ENCODE data around the gene HDAC4. TPM values are rescaled to one million over a fixed set of nuclear protein-coding genes. Genes with fewer than 3 reads are reported as not detected.

The HDAC4 gene
- polyA plus RNA-seq, 3 donors, result 11.8 to 13.0 (median 12.9) TPM

DNA sequence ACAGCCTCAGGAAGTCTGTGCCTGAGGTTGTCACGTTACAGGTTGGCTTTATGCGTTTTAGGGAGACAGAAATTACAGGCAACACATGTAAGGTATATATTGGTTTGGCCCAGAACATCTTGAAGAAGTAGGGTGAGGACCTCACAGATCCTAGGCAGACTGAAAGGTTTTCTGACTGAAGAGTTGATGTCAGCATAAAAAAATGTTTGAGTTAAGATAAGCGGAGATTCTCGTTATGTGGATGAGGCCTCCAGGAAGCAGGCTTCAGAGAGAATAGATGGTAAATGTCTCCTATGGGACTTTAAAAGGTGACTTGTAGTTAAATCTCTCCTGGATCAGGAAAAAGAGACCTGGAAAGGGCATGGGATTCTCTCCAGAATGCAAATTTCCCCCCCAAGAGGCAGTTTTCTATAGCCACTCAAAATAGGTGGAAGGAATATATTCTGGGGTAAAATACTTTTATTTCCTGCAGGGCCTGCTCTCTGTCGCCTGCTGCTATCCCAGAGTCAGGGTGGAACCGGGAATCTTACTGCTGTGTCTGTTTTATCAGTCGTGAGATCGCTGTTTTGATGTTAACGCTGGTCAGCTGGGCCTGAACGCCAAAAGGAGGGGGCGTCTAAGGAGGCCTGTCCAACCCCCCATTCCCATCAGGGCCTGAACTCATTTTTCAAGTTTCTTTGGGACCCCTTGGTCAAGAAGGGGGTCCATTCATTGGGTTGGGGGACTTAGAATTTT is 171.1 kb downstream of the HDAC4 start:
- DNase-seq (ENCODE audit: low read depth in 3 of 3, low spot score in 2 of 3), result no peak

DNA sequence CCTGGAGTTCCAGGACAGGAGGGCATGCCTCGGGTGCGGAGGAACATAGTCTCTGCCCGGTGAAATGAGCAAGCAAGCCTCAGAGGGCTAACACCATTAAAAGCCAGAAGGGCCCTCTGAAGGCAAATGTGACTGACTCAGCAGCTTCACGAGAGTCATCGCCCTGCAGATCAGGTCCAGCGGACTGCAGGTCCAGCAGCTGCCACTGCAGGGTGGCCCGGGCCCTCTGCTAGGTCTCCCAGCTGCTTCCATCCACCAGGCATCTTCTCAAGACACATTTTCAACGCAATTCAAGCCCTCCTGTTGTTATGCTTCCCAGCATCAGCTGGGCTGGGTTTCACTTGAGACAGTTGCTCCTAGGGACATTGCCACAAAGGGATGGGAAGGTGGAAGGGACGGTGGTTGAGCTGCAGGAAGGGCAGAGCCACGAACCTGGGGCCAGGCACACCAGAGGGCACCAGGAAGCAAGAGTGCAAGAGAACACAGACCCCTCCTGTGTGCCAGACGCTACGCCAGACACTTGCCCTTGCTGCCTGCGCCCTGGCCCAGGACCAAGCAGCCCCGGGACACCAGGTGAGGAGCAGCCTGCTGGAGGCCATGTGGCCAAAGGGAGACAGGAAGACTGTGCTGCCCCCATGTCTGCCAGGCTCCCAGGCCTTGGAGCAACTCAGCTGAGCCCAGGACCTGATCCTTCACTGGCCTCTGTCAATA is 173.0 kb downstream of the HDAC4 start:
- DNase-seq (ENCODE audit: low read depth in 3 of 3, low spot score in 2 of 3), result no peak

DNA sequence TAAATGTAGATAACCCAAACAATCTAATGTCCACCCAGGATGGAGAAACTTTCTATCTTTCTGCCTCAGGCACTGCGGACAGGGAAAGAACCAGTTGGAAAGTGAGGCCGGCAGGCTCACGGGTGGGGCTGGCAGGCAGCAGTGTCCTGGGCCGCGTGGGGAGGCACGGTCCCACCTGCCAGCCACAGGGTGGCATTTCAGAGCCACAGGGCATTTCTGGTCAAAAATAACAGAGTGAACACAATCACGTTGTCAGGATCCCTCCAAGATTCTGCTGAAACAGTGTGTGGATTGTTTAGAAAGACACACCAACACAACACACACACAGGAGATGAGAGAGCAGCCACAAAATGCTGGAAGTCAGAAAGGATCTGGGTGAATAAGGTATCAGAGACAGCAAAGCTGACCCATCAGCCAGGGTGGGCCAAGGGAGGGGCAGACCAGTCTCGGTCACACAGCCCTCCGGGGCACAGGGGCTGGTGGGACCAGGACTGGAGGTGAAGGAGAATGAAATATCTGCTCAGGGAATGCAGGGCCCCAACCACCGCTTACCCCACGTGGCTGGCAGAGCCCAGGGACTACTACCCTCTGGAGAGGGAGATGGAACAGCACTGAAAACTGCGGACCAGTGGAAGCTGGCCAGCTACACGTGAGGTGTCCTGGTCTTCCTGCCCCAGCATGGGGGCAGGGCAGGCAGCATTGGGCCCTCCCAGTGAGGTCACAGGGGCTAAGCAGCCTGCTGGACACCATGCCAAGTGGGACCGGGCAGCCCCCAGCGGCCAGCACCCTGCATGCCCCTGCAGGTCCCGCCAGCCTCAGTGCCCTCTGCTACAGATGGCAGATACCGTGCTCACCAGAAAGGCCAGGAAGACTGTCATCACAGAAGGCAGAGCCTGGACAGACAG is 173.9 kb downstream of the HDAC4 start:
- DNase-seq (ENCODE audit: low read depth in 3 of 3, low spot score in 2 of 3), result no peak

DNA sequence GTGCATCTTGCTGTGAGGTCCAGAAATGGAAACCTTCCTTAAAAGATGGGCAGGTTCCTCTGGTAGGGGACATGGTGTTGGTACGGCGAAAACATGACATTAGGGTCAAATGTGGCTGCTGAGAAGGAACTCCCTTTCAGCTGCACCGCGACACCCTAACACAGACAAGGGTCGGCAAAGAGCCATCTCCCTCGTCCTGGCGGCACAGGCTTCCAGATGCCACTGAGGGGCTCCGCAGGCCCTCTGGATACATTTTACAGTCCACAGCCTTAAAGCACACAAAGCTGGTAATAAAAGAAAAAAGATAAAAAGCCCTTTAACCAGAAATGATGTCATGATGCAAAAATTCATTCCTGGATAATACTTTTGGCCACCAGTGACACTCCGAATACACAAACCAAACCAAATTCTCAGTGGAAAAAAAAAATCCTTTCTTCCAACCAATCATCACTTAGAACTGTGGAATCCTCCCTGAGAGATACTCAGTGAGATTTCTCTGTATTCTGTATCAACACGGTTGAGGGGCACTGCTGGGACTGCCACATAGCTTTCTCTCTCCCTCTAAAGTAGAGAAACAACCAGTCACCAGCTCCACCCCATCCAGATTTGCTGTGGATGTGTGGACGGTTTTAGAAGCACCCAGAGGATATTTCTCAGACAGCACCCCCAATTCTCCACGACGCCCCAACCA is 174.8 kb downstream of the HDAC4 start:
- DNase-seq (ENCODE audit: low read depth in 3 of 3, low spot score in 2 of 3), result no peak

DNA sequence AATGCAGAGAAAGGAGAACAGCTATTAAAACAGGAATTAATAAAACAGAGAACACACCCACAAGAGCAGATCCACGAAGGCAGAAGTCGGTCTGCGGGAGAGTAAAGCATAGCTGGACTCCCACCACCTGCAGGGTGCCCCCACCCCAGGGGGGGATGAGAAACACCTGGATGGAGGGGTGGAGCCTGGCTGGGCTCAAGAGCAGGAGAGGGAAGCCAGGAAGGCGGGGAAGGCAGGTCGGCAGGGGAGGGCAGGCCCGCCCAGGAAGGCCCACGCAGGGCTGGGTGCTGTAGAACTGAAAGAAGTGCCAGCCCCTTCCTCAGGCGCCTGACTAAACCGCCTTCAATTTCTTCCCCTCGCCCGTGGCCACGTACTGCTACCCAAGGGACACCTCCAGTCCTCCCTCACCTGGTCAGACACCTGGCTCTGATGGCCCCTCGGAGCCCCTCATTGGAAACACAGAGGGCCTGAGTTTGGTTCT is 175.4 kb downstream of the HDAC4 start:
- no peak for DNase-seq (ENCODE audit: low read depth in 3 of 3, low spot score in 2 of 3)

DNA sequence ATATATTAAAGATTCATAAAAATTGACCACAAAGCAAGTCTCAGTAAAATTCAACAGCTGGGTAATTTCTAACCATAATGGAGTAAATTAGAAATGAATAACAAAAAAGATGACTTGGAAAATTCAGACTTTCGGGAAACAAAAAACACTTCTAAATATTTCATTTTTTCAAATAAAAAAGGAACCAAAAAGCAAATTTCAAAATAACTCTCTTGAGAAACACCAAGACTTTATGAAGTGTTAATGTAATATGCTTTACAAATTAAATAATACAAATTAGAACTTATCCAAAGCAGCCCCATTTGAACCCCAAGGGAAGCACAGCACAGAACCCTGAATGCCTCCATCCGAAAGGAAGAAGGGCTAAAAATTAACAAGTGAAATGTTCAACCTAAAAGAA is 175.9 kb downstream of the HDAC4 start:
- no peak for DNase-seq (ENCODE audit: low read depth in 3 of 3, low spot score in 2 of 3)

DNA sequence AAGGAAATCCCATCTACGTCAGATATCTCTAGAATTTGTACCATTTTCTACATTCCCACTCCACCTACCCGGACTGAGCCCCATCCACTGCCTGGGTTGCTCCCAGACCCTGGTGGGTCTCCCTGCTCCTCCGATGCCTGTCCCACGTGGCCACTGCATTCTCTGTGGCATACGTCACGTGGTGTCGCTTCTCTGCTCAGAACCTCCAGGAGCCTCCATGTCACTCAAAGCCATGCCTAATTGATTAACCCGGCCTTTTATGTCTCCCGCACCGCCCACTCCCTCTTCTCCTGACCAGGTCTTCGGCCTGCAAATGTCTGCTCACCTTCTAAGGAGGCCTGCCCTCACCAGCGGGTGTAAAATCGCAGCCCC is 176.6 kb downstream of the HDAC4 start:
- no peak for DNase-seq (ENCODE audit: low read depth in 3 of 3, low spot score in 2 of 3)

DNA sequence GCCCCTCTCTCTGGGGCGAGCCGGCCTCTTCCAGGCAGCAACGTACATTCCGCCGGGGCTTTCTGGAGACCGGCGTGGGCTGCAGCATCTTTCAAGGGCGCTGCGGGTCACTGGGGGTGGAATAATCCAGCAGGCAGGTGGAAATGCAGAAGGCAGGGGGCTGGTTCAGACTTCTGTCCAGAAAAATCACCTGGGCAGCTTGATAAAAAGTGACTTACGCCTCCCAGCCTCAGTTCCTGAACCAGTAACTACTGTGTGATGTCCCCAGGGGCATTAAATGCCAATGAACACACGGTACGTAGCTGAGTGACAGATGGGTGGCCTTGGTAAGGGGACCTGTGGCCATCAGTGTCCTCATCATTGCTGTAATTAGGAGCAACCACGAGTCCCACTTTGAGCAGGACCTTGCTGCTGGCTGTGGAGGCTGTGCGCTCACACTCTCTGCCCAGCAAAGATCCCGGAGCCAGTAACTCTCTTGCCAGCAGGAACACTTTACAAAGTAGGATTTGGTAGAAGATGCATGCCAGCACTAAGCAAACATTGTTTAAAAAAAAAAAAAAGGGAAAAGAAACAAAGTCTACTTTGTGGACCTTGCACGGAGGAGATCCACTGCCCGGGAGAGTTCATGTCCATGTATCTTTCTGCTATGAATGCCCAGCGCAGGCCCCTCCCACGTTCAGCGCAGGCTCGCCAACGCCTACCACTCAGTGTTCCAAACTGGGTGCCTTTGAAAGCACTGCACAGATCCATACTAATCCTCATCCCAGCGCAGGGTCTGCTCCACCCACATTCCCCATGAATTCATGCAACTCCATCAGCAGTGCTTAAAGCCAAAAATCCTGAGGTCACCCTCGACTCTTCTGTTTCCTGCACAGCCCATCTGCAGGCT is 177.3 kb downstream of the HDAC4 start:
- DNase-seq (ENCODE audit: low read depth in 3 of 3, low spot score in 2 of 3), result no peak

DNA sequence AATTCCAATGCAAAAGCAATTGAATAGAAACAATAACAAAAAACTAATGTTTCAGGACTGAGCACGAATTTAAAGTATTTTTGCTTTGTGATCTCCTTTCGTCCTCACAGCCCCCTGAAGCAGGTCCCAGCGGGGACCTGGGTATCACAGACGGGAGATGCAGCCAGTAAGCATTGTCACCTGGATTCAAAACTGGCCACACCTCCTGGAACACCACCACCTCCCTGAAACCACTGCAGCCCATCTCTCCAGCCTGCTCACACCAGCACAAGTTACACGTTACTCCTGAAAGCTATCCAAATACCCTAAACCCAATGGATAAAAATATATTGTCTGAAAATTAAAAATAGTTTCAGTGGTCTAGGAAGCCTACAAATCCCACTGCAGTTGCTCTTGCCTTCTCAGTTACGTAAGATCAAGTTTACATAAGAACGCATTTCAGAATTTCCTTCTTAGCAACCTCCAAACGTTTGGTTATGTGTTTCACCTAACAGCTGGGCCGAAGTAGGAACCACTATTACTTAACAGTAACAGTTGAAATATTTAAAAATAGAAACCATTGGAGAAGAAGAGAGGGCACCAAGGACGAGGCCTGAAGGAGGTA is 178.0 kb downstream of the HDAC4 start:
- DNase-seq (ENCODE audit: low read depth in 3 of 3, low spot score in 2 of 3), result no peak

DNA sequence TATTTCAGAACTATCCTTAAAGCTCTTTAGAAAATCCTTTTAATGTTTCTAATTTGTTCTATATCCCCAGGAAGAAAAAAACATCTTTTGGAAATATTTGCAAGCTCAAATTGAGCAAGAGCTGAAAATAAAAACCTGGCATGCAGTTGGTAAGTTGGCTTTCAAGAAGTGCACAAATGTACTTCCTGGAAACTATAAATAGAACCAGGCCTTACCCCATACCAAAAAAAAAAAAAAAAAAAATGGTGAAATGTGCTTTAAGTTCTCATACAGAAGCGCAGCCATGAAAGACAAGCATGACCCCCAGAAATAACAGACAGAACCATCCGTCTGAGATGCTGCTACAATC is 178.5 kb downstream of the HDAC4 start:
- DNase-seq (ENCODE audit: low read depth in 3 of 3, low spot score in 2 of 3), result no peak

DNA sequence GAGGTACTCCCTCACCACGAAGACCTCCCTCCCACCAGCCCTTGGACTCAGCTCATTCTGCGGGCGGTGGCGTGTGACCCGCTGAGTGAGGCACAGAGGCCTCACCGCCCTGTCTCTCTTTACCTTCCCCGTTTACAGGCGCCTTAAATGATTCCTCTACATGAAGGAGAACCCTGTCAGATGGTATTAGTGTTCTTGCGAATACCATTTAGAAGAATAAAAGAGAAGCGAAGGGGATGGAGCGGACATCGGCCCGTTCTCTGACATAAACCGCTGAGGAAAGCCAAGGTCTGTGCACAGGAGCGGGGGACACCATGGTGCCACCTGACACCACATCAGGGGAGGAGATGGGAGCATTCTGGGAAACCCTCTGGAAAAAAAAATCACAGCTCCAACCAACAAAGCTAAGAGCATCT is 179.8 kb downstream of the HDAC4 start:
- DNase-seq (ENCODE audit: low read depth in 3 of 3, low spot score in 2 of 3), result no peak

DNA sequence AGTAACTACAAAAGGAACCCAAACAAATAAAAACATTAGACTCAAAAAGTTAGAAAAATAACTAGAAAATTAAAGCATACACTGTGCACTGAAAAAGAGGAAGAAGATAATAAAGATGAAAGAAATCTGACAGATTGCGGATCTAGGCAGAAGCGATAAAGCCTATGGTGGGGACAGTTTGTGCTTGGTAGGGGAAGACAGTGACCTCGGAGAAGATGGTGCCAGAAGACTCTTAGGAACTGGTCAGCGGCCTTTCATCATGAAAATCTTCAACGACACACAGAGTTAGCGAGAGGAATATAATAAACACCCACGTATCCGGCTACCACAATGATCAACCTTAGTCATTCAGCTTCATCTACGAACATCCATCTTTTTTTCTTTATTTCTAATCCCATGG is 180.5 kb downstream of the HDAC4 start:
- DNase-seq (ENCODE audit: low read depth in 3 of 3, low spot score in 2 of 3), result no peak

DNA sequence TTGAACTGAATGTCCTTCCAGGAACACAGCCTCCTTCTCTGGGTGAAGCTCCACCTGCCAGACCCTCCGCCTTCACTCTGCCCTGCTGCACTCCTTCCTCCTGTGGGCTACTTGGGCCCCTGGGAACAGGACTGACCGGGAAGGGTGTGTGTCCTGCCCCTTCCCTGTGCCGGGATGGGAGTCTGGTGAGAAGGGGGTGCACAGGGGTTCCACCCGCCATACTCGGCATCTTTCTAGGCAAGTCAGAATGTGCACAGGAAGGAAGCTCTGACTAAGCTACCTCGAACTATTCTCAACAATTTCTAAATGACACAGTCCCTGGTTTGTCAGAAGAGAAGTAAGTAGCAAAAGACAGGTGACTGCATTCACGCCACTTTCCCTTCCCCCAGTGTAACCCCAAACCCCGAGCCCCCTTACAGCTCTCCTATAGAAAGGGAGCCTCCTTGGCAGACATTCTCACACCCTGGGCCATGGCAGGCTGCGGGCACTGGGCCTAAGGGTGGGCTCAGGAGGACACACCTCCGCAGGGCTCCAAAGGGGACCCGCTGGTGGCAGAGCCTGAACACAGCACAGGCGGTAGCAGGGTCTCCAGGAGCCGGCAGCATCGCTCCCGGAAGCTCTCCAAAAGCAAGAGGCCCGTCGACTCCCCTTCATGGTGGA is 184.1 kb downstream of the HDAC4 start:
- DNase-seq (ENCODE audit: low read depth in 3 of 3, low spot score in 2 of 3), result no peak

DNA sequence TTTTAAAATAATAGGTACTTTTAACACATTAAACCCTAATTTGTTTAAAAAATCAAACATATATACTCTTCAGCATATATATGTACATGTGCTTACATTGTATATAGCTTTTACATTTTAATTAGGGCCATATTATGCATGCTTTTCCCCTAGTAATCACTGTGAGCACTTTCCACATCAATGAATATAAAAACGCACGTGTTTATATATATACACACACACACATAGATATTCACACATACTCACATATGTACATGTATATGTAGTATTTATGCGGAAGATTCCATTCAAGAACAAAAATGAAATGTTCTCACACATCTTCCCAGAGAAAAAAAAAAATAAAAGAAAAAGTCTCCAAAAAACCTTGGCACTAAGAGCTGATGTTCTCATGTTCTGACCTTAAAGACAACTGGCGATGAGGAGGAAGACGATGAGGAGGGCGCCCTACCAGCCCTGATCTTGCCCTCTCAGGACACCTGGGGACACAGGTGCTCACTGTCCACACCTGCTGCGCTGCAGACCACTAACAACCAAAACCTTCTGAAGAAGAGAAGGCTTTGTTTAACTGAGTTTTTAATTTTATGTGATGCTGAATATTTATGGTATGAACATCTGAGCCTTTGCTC is 184.7 kb downstream of the HDAC4 start:
- DNase-seq (ENCODE audit: low read depth in 3 of 3, low spot score in 2 of 3), result no peak

DNA sequence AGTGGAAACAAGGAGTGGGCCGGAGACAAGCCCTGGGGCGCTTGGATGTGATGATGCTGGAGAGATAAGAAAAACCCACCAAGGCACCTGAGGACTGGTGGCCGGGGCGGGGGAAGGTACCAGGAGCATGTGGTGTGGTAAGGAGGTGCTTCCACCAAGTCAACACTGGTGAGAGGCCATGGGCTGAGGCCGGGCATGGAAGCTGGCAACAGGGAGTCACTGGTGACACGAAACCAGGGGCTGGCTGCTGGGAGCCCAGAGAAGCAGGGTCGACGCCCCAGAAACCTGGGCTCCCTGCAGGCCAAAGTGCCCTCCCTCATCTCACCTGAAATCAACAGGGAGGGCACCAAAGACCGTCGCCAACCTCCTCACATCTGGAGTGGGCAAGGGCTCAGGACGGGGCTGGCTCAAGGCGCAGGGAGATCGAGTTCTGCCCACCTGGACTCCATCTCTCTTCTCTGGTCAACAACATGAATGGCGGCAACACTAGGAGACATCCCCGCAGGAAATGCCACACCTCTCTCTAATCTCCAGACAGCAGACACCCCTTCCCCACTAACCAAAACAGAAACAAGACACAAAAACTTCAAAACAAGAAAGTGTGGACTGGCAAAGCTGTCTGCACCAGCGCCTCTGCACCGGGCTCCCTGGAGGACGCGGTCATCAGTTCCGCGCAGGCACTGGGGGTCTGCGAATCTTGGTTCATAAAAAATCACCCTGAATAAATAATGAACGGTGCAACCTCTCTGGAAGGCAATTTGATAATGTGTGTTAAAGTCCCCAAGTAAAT is 185.5 kb downstream of the HDAC4 start:
- DNase-seq (ENCODE audit: low read depth in 3 of 3, low spot score in 2 of 3), result no peak

DNA sequence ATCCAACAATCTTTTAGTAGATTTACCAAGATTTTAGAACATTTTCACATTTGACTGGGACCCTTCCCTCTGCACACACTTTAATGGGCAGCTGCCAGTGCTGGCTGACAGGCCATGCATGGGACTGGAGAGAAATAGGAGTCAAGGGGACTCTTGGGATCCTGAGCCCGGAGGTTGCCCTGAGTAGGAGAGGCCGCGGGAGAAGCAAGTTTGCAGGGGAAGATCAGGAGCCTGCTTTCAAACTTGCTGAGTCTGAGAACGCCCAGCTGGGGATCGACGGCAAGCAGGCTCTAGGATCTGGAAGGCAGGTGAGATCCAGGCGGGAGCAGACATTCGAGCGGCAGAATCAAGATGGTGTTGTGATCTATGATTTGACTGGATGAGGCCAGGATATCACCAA is 186.1 kb downstream of the HDAC4 start:
- DNase-seq (ENCODE audit: low read depth in 3 of 3, low spot score in 2 of 3), result no peak

DNA sequence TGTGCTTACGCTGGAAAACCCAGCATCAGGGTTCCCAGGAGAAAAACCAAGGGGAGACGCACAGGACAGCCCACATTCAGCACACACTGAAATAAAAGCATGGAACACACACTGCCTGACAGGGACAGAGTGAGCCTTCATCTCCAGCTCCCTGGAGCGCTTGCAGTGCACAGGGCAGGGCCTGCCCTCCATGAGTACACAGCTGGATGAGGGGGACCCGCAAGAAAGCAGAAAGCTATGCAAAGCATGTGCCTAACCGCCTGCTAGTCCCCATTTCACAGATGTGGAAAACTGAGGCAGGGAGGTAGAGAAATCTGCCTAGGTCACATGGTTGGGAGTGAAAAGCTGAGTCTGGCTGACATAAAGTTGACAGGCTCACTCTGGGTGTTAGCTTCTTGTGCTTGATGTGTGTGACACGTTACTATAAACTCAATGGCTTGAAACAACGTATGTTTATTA is 187.1 kb downstream of the HDAC4 start:
- no peak for DNase-seq (ENCODE audit: low read depth in 3 of 3, low spot score in 2 of 3)
